Measurements from ENCODE around the gene SCUBE1.

Gene SCUBE1

GRCh38 chr22:43205261-43205691 is 137.9 kb downstream of the SCUBE1 start:
- H3K27me3 ChIP-seq (ENCODE audit: insufficient read depth, low read length, poor library complexity, severe bottlenecking): no peaks in the 10 kb centered on the region

GRCh38 chr22:43203471-43203981 is 139.6 kb downstream of the SCUBE1 start:
- no peak overlapping the region for H3K9ac ChIP-seq (ENCODE audit: low read depth, low read length, poor library complexity, severe bottlenecking)
- TF ChIP-seq CTCF (conservative IDR thresholded peaks at IDR 0.05; ENCODE audit: low read length): no peak
- no peak for TF ChIP-seq EZH2phosphoT487 (IDR thresholded peaks at IDR 0.05; ENCODE audit: borderline replicate concordance)
- no peak overlapping the region for H2AFZ ChIP-seq (ENCODE audit: low read length)
- no peaks in the 10 kb centered on the region for H3K79me2 ChIP-seq (ENCODE audit: insufficient read depth, low read length)
- H3K27me3 ChIP-seq (ENCODE audit: insufficient read depth, low read length, poor library complexity, severe bottlenecking): no peaks in the 10 kb centered on the region
- H3K4me2 ChIP-seq (ENCODE audit: low read depth, low read length, poor library complexity, severe bottlenecking): no peak overlapping the region
- no peaks in the 10 kb centered on the region for H3K36me3 ChIP-seq (ENCODE audit: insufficient read depth, low read length)
- no peaks in the 10 kb centered on the region for H4K20me1 ChIP-seq (ENCODE audit: insufficient read depth, low read length, poor library complexity, severe bottlenecking)
- H3F3A ChIP-seq (ENCODE audit: low read depth): no peaks in the 10 kb centered on the region
- H3K9me2 ChIP-seq (replicated peaks; ENCODE audit: low read depth, low read length): no peaks in the 10 kb centered on the region
- H3K4me1 ChIP-seq (ENCODE audit: insufficient read depth, low read length, poor library complexity, severe bottlenecking): no peaks in the 10 kb centered on the region
- no peaks in the 10 kb centered on the region for H3K9me3 ChIP-seq (ENCODE audit: insufficient read depth, low read depth, low read length)
- H3K4me3 ChIP-seq (ENCODE audit: low read length, poor library complexity, severe bottlenecking): no peak overlapping the region

More at GRCh38 chr22:43205261-43205691, 137.9 kb downstream of the SCUBE1 start:
- no peaks in the 10 kb centered on the region for H3F3A ChIP-seq (ENCODE audit: low read depth)
- H3K4me1 ChIP-seq (ENCODE audit: insufficient read depth, low read length, poor library complexity, severe bottlenecking): no peaks in the 10 kb centered on the region
- no peak overlapping the region for H2AFZ ChIP-seq (ENCODE audit: low read length)
- TF ChIP-seq EZH2phosphoT487 (IDR thresholded peaks at IDR 0.05; ENCODE audit: borderline replicate concordance) (no peak), CTCF (conservative IDR thresholded peaks at IDR 0.05; ENCODE audit: low read length) (no peak)
- no peaks in the 10 kb centered on the region for H4K20me1 ChIP-seq (ENCODE audit: insufficient read depth, low read length, poor library complexity, severe bottlenecking)
- H3K79me2 ChIP-seq (ENCODE audit: insufficient read depth, low read length): no peaks in the 10 kb centered on the region
- no peak overlapping the region for H3K4me2 ChIP-seq (ENCODE audit: low read depth, low read length, poor library complexity, severe bottlenecking)
- H3K36me3 ChIP-seq (ENCODE audit: insufficient read depth, low read length): no peaks in the 10 kb centered on the region
- H3K9me3 ChIP-seq (ENCODE audit: insufficient read depth, low read depth, low read length): no peaks in the 10 kb centered on the region
- no peaks in the 10 kb centered on the region for H3K9me2 ChIP-seq (replicated peaks; ENCODE audit: low read depth, low read length)
- H3K9ac ChIP-seq (ENCODE audit: low read depth, low read length, poor library complexity, severe bottlenecking): no peak overlapping the region
- no peak overlapping the region for H3K4me3 ChIP-seq (ENCODE audit: low read length, poor library complexity, severe bottlenecking)

- Histone ChIP-seq H3F3A (ENCODE audit: low read depth) (no peaks in the 10 kb centered on the region), H3K4me2 (ENCODE audit: low read depth, low read length, poor library complexity, severe bottlenecking) (no peak overlapping the region), H3K9me3 (ENCODE audit: insufficient read depth, low read depth, low read length) (no peaks in the 10 kb centered on the region), H3K27me3 (ENCODE audit: insufficient read depth, low read length, poor library complexity, severe bottlenecking) (no peaks in the 10 kb centered on the region), H4K20me1 (ENCODE audit: insufficient read depth, low read length, poor library complexity, severe bottlenecking) (no peaks in the 10 kb centered on the region), H3K9ac (ENCODE audit: low read depth, low read length, poor library complexity, severe bottlenecking) (no peak overlapping the region), H3K4me1 (ENCODE audit: insufficient read depth, low read length, poor library complexity, severe bottlenecking) (no peaks in the 10 kb centered on the region), H3K79me2 (ENCODE audit: insufficient read depth, low read length) (no peaks in the 10 kb centered on the region), H3K4me3 (ENCODE audit: low read length, poor library complexity, severe bottlenecking) (no peak overlapping the region), H2AFZ (ENCODE audit: low read length) (no peak overlapping the region), H3K9me2 (replicated peaks; ENCODE audit: low read depth, low read length) (no peaks in the 10 kb centered on the region), H3K36me3 (ENCODE audit: insufficient read depth, low read length) (no peaks in the 10 kb centered on the region)
- TF ChIP-seq EZH2phosphoT487 (IDR thresholded peaks at IDR 0.05; ENCODE audit: borderline replicate concordance) (no peak), CTCF (conservative IDR thresholded peaks at IDR 0.05; ENCODE audit: low read length) (no peak)
Observed at GRCh38 chr22:43202756-43203410, 140.3 kb downstream of the SCUBE1 start.

Data from Loucy (cell line).